Effector memory CD4-positive, alpha-beta T cell (primary cell): ENCODE measurements around the gene SGPP2.
A peak's percentile ranks its signal among the peaks of the same experiment; 100 is the strongest.
"Not testable (repeated sequence)": the region's sequence is repeated elsewhere in the genome, so short reads cannot be mapped to it uniquely, and the experiment has no call there.

Experiments used
- DNase-seq, 3 donors: peaks; one replicate each; pipeline ENCODE4 v3.0.0-alpha.2; 2020
- H3K27ac ChIP-seq: 2 replicates; pipeline ENCODE4 v1.7.0; 2013; ENCODE audit warnings: mild to moderate bottlenecking, low read length, moderate library complexity; ENCODE audit not compliant: insufficient read depth, poor library complexity, severe bottlenecking
- H3K27me3 ChIP-seq: replicated peaks from 2 replicates; pipeline ENCODE4 v1.7.0; 2013; ENCODE audit warnings: mild to moderate bottlenecking, low read length; ENCODE audit not compliant: insufficient read depth, control insufficient read depth, poor library complexity, severe bottlenecking
- H3K36me3 ChIP-seq: 2 replicates; pipeline ENCODE4 v1.7.0; 2013; ENCODE audit warnings: mild to moderate bottlenecking, low read length, moderate library complexity; ENCODE audit not compliant: control insufficient read depth, insufficient read depth
- H3K4me1 ChIP-seq: 2 replicates; pipeline ENCODE4 v1.7.0; 2013; ENCODE audit warnings: low read length, mild to moderate bottlenecking; ENCODE audit not compliant: control insufficient read depth, insufficient read depth, poor library complexity, severe bottlenecking
- H3K4me3 ChIP-seq: 2 replicates; pipeline ENCODE4 v1.7.0; 2013; ENCODE audit warnings: low read length, low read depth, mild to moderate bottlenecking; ENCODE audit not compliant: insufficient read depth, poor library complexity, severe bottlenecking
- H3K9me3 ChIP-seq: 2 replicates; pipeline ENCODE4 v1.7.0; 2013; ENCODE audit warnings: mild to moderate bottlenecking, low read length, moderate library complexity; ENCODE audit not compliant: control insufficient read depth

The SGPP2 gene

DNA sequence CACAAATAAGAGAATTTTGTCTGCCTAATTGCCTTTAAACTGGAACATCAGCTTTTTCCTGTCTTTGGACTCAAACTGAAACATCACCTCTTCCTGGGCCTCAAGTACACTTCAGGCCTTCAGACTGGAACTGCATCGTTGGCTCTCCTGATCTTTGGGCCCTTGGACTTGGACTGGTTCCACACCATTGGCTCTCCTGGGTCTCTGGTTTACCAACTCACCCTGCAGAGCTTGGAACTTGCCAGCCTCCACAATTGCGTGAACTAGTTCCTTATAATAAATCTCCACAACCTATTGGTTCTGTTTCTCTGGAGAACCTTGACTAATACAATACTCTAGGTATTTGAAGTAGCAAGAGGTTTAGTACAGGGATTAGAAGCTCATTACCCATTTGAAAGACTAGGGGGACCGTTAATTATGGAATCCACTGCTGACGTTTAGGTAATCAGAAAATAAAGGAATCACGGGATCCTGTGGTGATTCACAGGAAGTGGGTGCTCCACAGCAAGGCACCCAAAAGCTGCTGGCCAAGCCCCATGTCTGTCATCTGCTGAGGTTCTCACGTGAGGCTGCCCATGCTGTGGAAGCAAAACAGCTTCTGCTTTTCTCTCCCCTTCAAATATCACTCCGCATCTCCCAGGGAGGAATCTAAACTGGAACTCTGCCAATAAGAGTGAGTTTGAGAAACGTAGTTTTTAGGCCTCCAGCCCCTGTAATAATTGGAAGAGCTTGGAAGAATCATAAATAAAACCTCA is 20.0 kb upstream of the SGPP2 start:
- H3K27ac ChIP-seq, result no peak overlapping the region
- H3K4me3 ChIP-seq, result no peak overlapping the region
- no peak for DNase-seq
- no peaks in the 10 kb centered on the region for H3K4me1 ChIP-seq
- no peaks in the 10 kb centered on the region for H3K36me3 ChIP-seq
- H3K9me3 ChIP-seq, result no peaks in the 10 kb centered on the region
- H3K27me3 ChIP-seq, result no peaks in the 10 kb centered on the region

DNA sequence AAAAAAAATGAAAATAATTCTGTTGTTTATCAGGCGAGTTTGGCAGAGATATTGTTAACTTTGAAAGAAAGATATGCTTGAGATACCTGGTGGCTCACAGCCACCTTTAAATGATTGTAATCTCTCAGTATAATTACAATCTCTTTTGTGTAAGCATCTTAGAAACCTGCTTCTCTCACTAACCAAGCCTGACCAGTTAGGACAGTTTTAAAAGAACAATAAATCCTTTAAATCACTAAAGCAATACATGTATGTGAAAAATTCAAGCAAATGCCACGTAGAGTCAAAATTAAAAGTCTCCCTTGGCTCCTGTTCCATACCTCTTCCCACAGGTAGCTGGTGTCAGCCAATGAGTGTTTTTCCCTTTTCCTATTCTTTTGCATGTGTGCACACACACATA is 15.7 kb upstream of the SGPP2 start:
- no peaks in the 10 kb centered on the region for H3K27me3 ChIP-seq
- no peaks in the 10 kb centered on the region for H3K9me3 ChIP-seq
- no peaks in the 10 kb centered on the region for H3K4me1 ChIP-seq
- H3K27ac ChIP-seq, result no peak overlapping the region
- DNase-seq, result no peak
- H3K4me3 ChIP-seq, result no peak overlapping the region
- H3K36me3 ChIP-seq, result no peaks in the 10 kb centered on the region

DNA sequence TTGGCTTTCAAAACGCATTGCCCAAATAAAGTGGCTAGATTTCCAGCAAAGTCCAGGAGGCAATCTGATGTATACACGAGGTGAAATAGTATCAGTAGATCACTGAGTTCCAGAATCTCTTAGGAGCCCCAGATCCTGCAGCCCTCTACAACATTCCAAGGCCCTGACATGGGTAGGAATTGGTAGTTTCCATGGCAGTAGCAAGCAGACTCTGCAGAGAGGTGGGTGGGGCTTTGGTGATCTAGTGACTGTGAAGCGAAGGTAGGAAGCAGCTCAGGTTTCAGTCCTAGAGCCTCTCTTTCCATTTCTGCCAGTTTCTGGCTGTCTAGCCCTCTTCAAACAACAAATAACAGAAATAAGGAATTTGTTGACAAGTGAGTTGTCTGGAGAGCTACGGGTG is 13.8 kb upstream of the SGPP2 start:
- Histone ChIP-seq H3K9me3 (no peaks in the 10 kb centered on the region), H3K27ac (no peak overlapping the region), H3K27me3 (no peaks in the 10 kb centered on the region), H3K36me3 (no peaks in the 10 kb centered on the region), H3K4me3 (no peak overlapping the region), H3K4me1 (no peaks in the 10 kb centered on the region)
- no peak for DNase-seq

DNA sequence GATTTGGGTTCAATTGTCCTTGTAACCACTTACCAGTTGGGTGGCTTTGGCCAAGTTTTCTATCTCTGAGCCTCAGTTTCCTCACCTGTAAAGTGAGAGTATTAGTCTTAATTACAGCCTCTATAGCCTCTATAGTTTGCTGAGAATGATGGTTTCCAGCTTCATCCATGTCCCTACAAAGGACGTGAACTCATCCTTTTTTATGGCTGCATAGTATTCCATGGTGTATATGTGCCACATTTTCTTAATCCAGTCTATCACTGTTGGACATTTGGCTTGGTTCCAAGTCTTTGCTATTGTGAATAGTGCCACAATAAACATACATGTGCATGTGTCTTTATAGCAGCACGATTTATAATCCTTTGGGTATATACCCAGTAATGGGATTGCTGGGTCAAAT is 12.0 kb upstream of the SGPP2 start:
- H3K9me3 ChIP-seq, H3K4me3 ChIP-seq, H3K36me3 ChIP-seq, H3K4me1 ChIP-seq, H3K27ac ChIP-seq, DNase-seq, H3K27me3 ChIP-seq: not testable (repeated sequence)

DNA sequence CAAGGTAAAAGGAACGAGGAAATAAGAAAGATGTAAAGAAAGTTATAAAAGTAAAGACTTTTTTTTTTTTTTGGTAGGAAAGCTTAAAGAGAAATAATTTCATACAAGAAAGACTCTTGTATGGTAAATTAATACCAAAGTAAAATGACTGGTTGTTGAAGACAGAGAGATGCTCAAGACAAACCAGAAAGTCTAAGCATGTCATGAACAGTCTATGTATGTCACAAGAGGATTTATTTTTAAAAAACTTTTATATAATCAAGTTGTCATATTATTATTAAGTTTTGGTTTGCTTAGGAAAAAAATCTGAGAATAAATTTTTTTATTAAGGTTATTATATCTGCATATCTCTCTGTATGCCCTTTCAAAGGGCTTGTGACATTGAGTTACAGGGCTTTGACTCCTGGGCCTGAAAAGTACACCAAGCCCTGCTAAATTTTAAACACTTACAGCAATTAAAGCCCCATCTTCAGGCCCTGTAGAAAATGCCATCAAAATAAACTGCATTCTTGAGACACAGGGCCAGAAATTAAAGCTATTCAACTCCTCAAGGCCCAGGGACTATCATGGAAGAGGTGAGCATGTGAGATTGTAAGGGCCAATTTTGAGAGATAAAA is 10.9 kb upstream of the SGPP2 start:
- H3K27me3 ChIP-seq, result no peaks in the 10 kb centered on the region
- no peaks in the 10 kb centered on the region for H3K4me1 ChIP-seq
- H3K9me3 ChIP-seq, result no peaks in the 10 kb centered on the region
- H3K36me3 ChIP-seq, result no peaks in the 10 kb centered on the region
- no peak overlapping the region for H3K27ac ChIP-seq
- no peak overlapping the region for H3K4me3 ChIP-seq
- no peak for DNase-seq

DNA sequence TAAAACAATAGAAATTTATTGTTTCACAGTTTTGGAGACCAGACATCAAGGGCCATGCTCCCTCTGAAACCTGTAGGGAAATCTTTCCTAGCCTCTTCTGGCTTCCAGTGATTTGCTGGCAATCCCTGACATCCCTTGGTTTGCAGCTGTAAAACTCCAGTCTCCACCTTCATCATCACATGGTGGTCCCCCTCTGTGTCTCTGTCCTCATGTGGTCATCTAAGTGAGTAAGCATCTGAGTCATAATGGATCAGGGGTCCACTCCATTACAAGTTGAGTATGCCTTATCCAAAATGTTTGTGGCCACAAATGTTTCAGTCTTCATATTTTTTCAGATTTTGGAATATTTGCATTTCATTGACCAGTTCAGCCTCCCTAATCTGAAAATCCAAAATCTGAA is 5.6 kb upstream of the SGPP2 start:
- Histone ChIP-seq H3K4me1 (no peaks in the 10 kb centered on the region), H3K4me3 (no peak overlapping the region)
- no peak for DNase-seq

DNA sequence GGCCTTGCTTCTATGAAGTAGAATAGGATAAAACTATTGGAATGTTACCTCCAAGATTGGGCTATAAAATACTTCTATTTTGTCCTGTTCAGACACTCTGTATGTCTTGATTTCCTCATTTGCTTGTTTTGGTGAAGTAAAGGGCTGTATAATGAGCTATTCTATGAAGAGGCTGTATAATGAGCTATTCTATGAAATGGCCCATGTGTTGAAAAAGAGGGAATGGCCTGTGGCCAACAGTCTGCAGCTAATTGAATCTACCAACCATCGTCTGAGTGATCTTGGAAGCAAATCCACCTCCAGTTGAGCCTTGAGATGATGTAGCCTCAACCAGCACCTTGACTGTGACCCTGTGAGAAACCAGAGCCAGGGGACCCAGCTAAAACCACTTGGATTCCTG is 3.8 kb upstream of the SGPP2 start:
- Histone ChIP-seq H3K9me3 (no peaks in the 10 kb centered on the region), H3K4me3 (no peak overlapping the region), H3K27ac (no peak overlapping the region), H3K4me1 (no peaks in the 10 kb centered on the region), H3K36me3 (no peaks in the 10 kb centered on the region), H3K27me3 (no peaks in the 10 kb centered on the region)
- no peak for DNase-seq

More for the DNA sequence above, 5.6 kb upstream of the SGPP2 start:
- no peaks in the 10 kb centered on the region for H3K27me3 ChIP-seq
- no peaks in the 10 kb centered on the region for H3K9me3 ChIP-seq
- H3K36me3 ChIP-seq, result no peaks in the 10 kb centered on the region
- no peak overlapping the region for H3K27ac ChIP-seq

DNA sequence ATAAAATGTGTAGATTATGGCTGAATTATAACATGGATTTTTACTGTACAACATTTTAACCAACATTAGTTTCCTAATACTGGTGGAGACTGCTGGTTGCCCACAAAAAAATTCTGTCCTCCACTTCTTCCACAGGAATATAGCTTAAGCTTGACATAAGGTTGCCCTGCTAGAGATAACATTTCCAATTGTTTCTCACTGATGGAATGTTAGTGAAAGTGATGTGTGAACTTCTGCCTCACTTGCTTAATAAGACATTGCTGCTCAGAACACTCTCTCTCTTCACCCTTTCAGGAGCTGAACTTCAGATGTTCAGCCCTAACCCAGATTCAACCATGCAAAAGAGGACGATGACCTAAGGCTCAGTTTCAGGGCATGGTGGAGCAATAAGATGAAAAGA is 2.7 kb upstream of the SGPP2 start:
- H3K36me3 ChIP-seq, result no peaks in the 10 kb centered on the region
- DNase-seq, result no peak
- no peak overlapping the region for H3K27ac ChIP-seq
- H3K9me3 ChIP-seq, result no peaks in the 10 kb centered on the region
- H3K4me1 ChIP-seq, result peaks cover 3% of the 10 kb centered on the region
- H3K27me3 ChIP-seq, result no peaks in the 10 kb centered on the region
- H3K4me3 ChIP-seq, result no peak overlapping the region

DNA sequence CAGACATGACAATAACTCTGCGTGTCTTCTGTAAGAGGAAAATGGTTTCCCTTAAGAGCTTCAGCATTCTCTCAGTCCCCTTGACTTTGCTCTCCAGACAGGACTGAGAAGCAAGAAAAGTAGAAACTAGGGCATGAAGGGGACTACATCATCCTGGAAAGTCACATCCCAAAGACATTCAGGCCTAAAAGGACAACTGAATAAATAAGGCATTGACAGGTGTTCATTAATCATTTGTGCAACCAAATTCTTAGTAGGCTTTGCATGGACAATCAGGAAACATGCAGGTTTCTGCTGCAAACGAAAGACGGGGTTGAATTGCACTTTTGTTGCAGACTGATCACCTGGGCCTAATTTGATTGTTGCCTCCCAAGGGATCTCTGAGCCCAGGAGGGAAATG is 1.2 kb upstream of the SGPP2 start:
- H3K36me3 ChIP-seq, result no peaks in the 10 kb centered on the region
- peak overlapping the region; percentile 53 for H3K4me3 ChIP-seq
- H3K4me1 ChIP-seq, result peaks cover 3% of the 10 kb centered on the region
- H3K9me3 ChIP-seq, result no peaks in the 10 kb centered on the region
- no peaks in the 10 kb centered on the region for H3K27me3 ChIP-seq
- no peak overlapping the region for H3K27ac ChIP-seq
- DNase-seq, result no peak

DNA sequence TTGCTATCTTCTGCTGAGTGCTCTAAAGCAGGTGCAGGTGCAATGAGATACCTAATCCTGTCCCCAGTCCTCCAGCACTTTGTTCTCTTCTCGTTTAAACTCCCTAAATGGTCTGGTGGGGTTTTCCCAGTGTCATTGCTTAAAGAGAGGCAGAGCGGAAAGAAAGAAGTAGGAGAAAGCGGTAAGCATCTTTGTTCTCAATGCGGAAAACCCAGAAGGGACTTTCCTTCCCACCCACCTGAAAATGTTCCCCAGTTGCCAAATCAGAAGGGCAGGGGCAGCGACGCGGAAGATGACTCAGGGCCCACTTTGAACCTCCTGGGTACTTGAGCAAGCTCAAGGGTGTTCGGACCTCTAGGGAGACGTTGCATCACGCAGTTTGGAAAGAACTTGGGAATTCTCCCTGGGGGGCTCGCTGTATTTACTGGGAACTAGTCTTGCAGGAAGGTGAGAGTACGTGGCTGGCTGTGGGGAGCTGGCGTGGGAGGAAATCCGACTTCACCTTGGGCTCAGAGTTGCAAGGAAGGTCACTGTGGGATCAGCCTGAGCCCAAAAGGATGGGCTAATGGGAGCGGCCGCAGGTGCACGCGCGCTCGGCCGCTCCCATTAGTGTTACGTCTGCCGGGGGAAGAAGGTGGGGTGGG is 589 bp upstream of the SGPP2 start:
- Histone ChIP-seq H3K36me3 (no peaks in the 10 kb centered on the region), H3K4me1 (peaks cover 3% of the 10 kb centered on the region), H3K9me3 (no peaks in the 10 kb centered on the region), H3K27ac (peak overlapping the region; percentile 63), H3K27me3 (no peaks in the 10 kb centered on the region), H3K4me3 (peak overlapping the region; percentile 53)
- DNase-seq, result peak in 2 of 3 donors; percentile 28 to 43
